ENCODE results near the gene CLCA1. TPM values are rescaled to one million over a fixed set of nuclear protein-coding genes. Genes with fewer than 3 reads are reported as not detected.

Gene CLCA1
- total and polyA plus RNA-seq, 7 donors = 0.83 to 262 (median 192) TPM; not detected in 3

- Histone ChIP-seq H3K4me1 (peaks cover 0 to under 1% (median 0%) of the 10 kb centered on the region in 4 donors), H3K9me3 (no peaks in the 10 kb centered on the region), H3K4me3 (no peak overlapping the region), H3K27ac (no peak overlapping the region), H3K27me3 (no peaks in the 10 kb centered on the region), H3K36me3 (no peaks in the 10 kb centered on the region)
- intact Hi-C loops (cut with DNase I) = no loop called here
- no peak for DNase-seq
- TF ChIP-seq POLR2AphosphoS5 (IDR thresholded peaks at IDR 0.05) (no peak), POLR2A (IDR thresholded peaks at IDR 0.05) (no peak), EP300 (IDR thresholded peaks at IDR 0.05) (no peak), CTCF (IDR thresholded peaks at IDR 0.05) (no peak)
- 26 to 31% methylated on average over 2 of the region's 2 CpGs for WGBS, 2 donors
These were observed 33.4 kb upstream of the CLCA1 start for GRCh38 chr1:86435327-86435726.

GRCh38 chr1:86436041-86436440 lies 32.7 kb upstream of the CLCA1 start:
- no peak for DNase-seq
- TF ChIP-seq EP300 (IDR thresholded peaks at IDR 0.05) = no peak
- no peak for TF ChIP-seq CTCF (IDR thresholded peaks at IDR 0.05)
- TF ChIP-seq POLR2AphosphoS5 (IDR thresholded peaks at IDR 0.05) = no peak
- TF ChIP-seq POLR2A (IDR thresholded peaks at IDR 0.05) = no peak
- Histone ChIP-seq H3K27me3 (no peaks in the 10 kb centered on the region), H3K9me3 (no peaks in the 10 kb centered on the region), H3K4me1 (no peaks in the 10 kb centered on the region), H3K4me3 (no peak overlapping the region), H3K36me3 (no peaks in the 10 kb centered on the region), H3K27ac (no peak overlapping the region)
- 58 to 78% methylated on average over 2 of the region's 2 CpGs for WGBS, 2 donors
- intact Hi-C loops (cut with DNase I) = no loop called here

- Histone ChIP-seq H3K4me1 (no peaks in the 10 kb centered on the region), H3K9me3 (no peaks in the 10 kb centered on the region), H3K27me3 (no peaks in the 10 kb centered on the region), H3K4me3 (no peak overlapping the region), H3K27ac (no peak overlapping the region), H3K36me3 (no peaks in the 10 kb centered on the region)
- intact Hi-C loops (cut with DNase I) = no loop called here
- no peak for DNase-seq
- WGBS, 2 donors = 23 to 35% methylated on average over 2 of the region's 2 CpGs
- TF ChIP-seq EP300 (IDR thresholded peaks at IDR 0.05) (no peak), POLR2AphosphoS5 (IDR thresholded peaks at IDR 0.05) (no peak), CTCF (IDR thresholded peaks at IDR 0.05) (no peak), POLR2A (IDR thresholded peaks at IDR 0.05) (no peak)
These were observed 27.1 kb upstream of the CLCA1 start for GRCh38 chr1:86441581-86441980.

- Histone ChIP-seq H3K27me3 (no peaks in the 10 kb centered on the region), H3K27ac (no peak overlapping the region), H3K9me3 (no peaks in the 10 kb centered on the region), H3K4me1 (no peaks in the 10 kb centered on the region), H3K4me3 (no peak overlapping the region), H3K36me3 (no peaks in the 10 kb centered on the region)
- DNase-seq = no peak
- TF ChIP-seq POLR2A (IDR thresholded peaks at IDR 0.05) (no peak), EP300 (IDR thresholded peaks at IDR 0.05) (no peak), POLR2AphosphoS5 (IDR thresholded peaks at IDR 0.05) (no peak), CTCF (IDR thresholded peaks at IDR 0.05) (no peak)
- 17 to 73% methylated on average over 1 of the region's 1 CpG for WGBS, 2 donors
- intact Hi-C loops (cut with DNase I) = no loop called here
These were observed 26.7 kb upstream of the CLCA1 start for GRCh38 chr1:86441997-86442396.

- no peak for DNase-seq
- TF ChIP-seq POLR2A (IDR thresholded peaks at IDR 0.05) (no peak), CTCF (IDR thresholded peaks at IDR 0.05) (no peak), EP300 (IDR thresholded peaks at IDR 0.05) (no peak), POLR2AphosphoS5 (IDR thresholded peaks at IDR 0.05) (no peak)
- WGBS, 2 donors = 88 to 90% methylated on average over 1 of the region's 1 CpG
- Histone ChIP-seq H3K4me3 (no peak overlapping the region), H3K27me3 (no peaks in the 10 kb centered on the region), H3K27ac (no peak overlapping the region), H3K9me3 (no peaks in the 10 kb centered on the region), H3K36me3 (no peaks in the 10 kb centered on the region), H3K4me1 (no peaks in the 10 kb centered on the region)
- intact Hi-C loops (cut with DNase I) = no loop called here
These were observed 22.8 kb upstream of the CLCA1 start for GRCh38 chr1:86445919-86446318.

All from sigmoid colon (tissue), 7 donors.